PC-3 (cell line): Measurements from ENCODE around the gene TNFAIP8L3.

Experiments
- CTCF ChIP-seq: fragments of 300-600 bp; sonication (generic); conservative IDR thresholded peaks from 2 replicates; pipeline ENCODE4 v1.5.1; 2017; ENCODE audit warnings: antibody characterized with exemption, low read depth, mild to moderate bottlenecking, low read length
- EZH2phosphoT487 ChIP-seq: fragments of 300-600 bp; sonication (generic); IDR thresholded peaks from 2 replicates; pipeline ENCODE4 v1.6.1; 2018; ENCODE audit warnings: mild to moderate bottlenecking, antibody characterized with exemption, low read length, borderline replicate concordance

GRCh38 chr15:51016615-51017014 is 78.1 kb downstream of the TNFAIP8L3 start:
- TF ChIP-seq CTCF, result no peak
- no peak for TF ChIP-seq EZH2phosphoT487
